Activated naive CD4-positive, alpha-beta T cell treated with anti-CD3 and anti-CD28 coated beads, Interleukin-2, amount 50 U/mL, for 72 hours (primary cell): ENCODE results near the gene ZNF346. TPM values are rescaled to one million over a fixed set of nuclear protein-coding genes. Genes with fewer than 3 reads are reported as not detected.
A peak's percentile ranks its signal among the peaks of the same experiment; 100 is the strongest.
"Not testable (repeated sequence)": the region's sequence is repeated elsewhere in the genome, so short reads cannot be mapped to it uniquely, and the experiment has no call there.

Experiments used
- ATAC-seq, 2 donors: fragments of 150-1000 bp; cut with Tn5 transposase; 2 replicates each; pipeline ENCODE4 v1.10.0; 2021; ENCODE audit warnings: mild to moderate bottlenecking in 2 of 2, moderate library complexity in 2 of 2
- DNase-seq, 2 donors: peaks; one replicate each; pipeline ENCODE4 v3.0.0; 2021 to 2022; ENCODE audit warnings: low spot score in 2 of 2
- H3K27ac Mint-ChIP-seq, 2 donors: one replicate each; pipeline ENCODE4 v1.8.0; 2022; ENCODE audit warnings: mild to moderate bottlenecking in 2 of 2, mixed read lengths in 2 of 2
- H3K36me3 Mint-ChIP-seq, 2 donors: one replicate each; pipeline ENCODE4 v1.8.0; 2022; ENCODE audit warnings: mixed read lengths in 2 of 2
- H3K9me3 Mint-ChIP-seq, 2 donors: one replicate each; pipeline ENCODE4 v1.8.0; 2022; ENCODE audit warnings: mixed read lengths in 2 of 2
- total RNA-seq, 2 donors: library from RNA; stranded (reverse); gene quantifications; one replicate each; pipeline ENCODE4 v1.2.3, GENCODE V29; 2022

ZNF346 gene
- total RNA-seq, result 10 to 100 TPM; 20.7 to 24.3 TPM

DNA sequence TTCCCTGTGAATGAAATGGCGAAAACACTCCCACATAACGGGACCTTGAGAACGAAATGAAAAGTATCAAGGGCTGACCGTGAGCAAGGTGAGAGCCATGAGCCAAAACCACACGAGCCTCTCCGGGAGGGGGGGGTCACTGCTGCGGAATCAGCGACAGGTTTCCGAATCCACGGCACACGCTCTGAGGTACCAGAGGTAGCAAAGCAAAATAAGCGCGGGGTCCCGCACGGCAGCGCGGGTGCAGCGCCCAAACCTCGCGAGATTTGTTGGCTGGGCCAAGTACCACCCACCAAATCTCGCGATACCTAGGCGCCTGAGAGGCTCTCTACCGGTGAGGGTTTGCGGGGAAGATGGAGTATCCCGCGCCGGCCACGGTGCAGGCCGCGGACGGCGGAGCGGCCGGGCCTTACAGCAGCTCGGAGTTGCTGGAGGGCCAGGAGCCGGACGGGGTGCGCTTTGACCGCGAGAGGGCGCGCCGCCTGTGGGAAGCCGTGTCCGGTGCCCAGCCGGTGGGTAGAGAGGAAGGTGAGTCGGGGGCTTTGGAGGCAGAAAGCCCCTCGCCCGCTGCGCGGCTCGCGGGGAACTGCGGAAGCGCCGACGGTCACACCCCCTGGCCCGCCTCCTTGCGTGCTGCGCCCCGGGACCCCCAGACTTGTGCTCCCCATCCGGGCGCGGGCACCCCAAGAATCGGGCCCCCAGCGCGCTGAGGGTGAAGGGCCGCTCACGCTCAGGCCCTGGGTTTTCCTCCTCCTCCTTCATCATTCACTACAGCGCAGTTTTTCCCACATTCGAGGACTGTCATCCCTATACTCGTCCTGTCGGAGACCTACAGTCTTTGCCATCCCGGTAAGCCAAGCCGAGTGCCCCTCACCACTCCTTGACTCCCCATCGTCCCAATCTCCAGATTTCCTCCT, at the start of gene ZNF346:
ZNF346 (plus strand) TSS at position 311 of the 917 bp plus-strand sequence; CDS start at position 354, 43 bp downstream.
- H3K9me3 Mint-ChIP-seq, result no peaks in the 10 kb centered on the region
- peak within 1 kb of the TSS; percentile 99 to 100 for H3K27ac Mint-ChIP-seq
- peak; percentile 92 to 93 for DNase-seq
- ATAC-seq, result peak; percentile 97 to 98
- H3K36me3 Mint-ChIP-seq, result peaks cover 18 to 31% of the 10 kb centered on the region in 2 donors

GRCh38 chr5:176979669-176980068, 42.8 kb upstream of the ZNF346 start:
- H3K36me3 Mint-ChIP-seq, result peaks cover 0 to 6% of the 10 kb centered on the region in 2 donors
- H3K9me3 Mint-ChIP-seq, result no peaks in the 10 kb centered on the region
- DNase-seq (no peak), ATAC-seq (no peak)
- H3K27ac Mint-ChIP-seq, result peak overlapping the region in 1 of 2 donors; percentile 28

- Mint-ChIP-seq H3K27ac (no peak overlapping the region), H3K9me3 (no peaks in the 10 kb centered on the region), H3K36me3 (no peaks in the 10 kb centered on the region)
- ATAC-seq (no peak), DNase-seq (no peak)
Observed at GRCh38 chr5:176980818-176981217, 41.7 kb upstream of the ZNF346 start.

DNA sequence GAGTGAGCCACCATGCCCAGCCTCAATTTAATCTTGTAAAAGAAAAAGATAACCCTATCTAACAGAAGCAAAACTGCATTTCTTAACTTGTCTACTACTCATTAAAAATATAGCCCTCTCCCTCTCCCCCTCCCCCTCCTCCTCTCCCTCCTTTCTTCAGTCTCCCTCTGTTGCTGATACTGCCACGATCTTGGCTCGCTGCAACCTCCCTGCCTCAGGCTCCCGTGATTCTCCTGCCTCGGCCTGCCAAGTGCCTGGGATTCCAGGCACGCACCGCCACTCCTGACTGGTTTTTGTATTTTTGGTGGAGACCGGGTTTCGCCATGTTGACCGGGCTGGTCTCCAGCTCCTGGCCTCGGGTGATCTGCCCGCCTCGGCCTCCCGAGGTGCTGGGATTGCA, 39.4 kb upstream of the ZNF346 start:
- not testable (repeated sequence) for DNase-seq, ATAC-seq, H3K9me3 Mint-ChIP-seq, H3K36me3 Mint-ChIP-seq
- peak overlapping the region in 1 of 2 donors; percentile 14 for H3K27ac Mint-ChIP-seq

- not testable (repeated sequence) for H3K27ac Mint-ChIP-seq, H3K36me3 Mint-ChIP-seq, H3K9me3 Mint-ChIP-seq
Observed at GRCh38 chr5:176983593-176983992, 38.9 kb upstream of the ZNF346 start.

DNA sequence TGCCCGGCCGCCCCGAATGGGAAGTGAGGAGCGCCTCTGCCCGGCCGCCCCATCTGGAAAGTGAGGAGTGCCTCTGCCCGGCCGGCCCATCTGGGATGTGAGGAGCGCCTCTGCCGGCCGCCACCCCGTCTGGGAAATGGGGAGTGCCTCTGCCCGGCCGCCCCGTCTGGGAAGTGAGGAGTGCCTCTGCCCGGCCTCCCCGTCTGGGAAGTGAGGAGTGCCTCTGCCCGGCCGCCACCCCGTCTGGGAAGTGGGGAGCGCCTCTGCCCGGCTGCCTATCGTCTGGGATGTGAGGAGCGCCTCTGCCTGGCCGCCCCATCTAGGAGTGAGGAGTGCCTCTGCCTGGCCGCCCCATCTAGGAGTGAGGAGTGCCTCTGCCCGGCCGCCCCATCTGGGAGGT, 38.3 kb upstream of the ZNF346 start:
- not testable (repeated sequence) for H3K27ac Mint-ChIP-seq, H3K36me3 Mint-ChIP-seq, H3K9me3 Mint-ChIP-seq, ATAC-seq, DNase-seq

More at GRCh38 chr5:176983593-176983992, 38.9 kb upstream of the ZNF346 start:
- not testable (repeated sequence) for ATAC-seq, DNase-seq

DNA sequence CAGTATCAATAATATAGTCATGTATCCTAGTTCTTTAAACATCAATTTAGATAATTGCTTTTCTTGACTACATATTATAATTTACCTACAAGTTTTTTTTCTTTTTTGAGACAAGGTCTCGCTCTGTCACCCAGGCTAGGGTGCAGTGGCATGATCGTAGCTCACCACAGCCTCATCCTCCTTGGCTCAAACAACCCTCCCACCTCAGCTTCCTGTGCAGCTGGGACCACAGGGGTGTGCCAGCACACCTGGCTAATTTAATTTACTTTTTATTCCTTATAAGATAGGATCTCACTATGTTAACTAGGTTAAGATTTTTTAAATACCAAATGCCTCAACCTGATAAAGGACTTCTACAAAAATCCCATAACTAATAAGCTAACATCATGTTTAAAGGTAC, 37.0 kb upstream of the ZNF346 start:
- DNase-seq, result no peak
- Mint-ChIP-seq H3K9me3 (no peaks in the 10 kb centered on the region), H3K27ac (peak overlapping the region in 1 of 2 donors; percentile 72), H3K36me3 (no peaks in the 10 kb centered on the region)
- ATAC-seq, result no peak

- ATAC-seq (no peak), DNase-seq (no peak)
- H3K9me3 Mint-ChIP-seq, result no peaks in the 10 kb centered on the region
- no peaks in the 10 kb centered on the region for H3K36me3 Mint-ChIP-seq
- no peak overlapping the region for H3K27ac Mint-ChIP-seq
Observed at GRCh38 chr5:176986280-176986679, 36.2 kb upstream of the ZNF346 start.

DNA sequence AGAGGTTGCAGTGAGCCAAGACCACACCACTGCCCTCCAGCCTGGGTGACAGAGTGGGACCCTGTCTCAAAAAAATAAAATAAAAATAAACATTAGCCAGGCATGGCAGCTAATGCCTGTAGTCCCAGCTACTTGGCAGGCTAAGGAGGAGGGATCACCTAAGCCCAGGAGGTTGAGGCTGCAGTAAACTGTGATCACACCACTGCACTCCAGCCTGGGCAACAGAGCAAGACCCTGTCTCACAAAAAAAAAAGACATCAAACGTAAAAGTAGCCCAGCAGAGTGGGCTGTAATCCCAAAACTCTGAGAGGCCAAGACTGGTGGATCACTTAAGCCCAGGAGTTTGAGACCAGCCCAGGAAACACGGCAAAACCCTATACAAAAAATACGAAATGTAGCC, 34.9 kb upstream of the ZNF346 start:
- DNase-seq (no peak), ATAC-seq (no peak)
- H3K27ac Mint-ChIP-seq, result no peak overlapping the region

DNA sequence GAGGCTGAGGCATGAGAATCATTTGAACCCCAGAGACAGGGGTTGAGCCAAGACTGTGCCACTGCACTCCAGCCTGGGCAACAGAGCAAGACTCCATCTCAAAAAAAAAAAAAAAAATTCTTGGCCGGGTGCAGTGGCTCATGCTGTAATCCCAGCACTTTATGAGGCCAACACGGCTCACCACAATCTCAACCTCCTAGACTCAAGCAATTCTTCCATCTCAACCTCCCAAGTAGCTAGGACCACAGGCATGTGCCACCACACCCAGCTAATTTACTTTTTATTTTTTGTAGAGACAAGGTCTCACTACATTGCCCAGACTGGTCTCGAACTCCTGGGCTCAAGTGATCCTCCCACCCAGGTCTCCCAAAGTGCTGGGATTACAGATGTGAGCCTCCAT, 29.4 kb upstream of the ZNF346 start:
- H3K9me3 Mint-ChIP-seq, DNase-seq, ATAC-seq, H3K27ac Mint-ChIP-seq, H3K36me3 Mint-ChIP-seq: not testable (repeated sequence)

More for the DNA sequence above, 34.9 kb upstream of the ZNF346 start:
- Mint-ChIP-seq H3K36me3 (no peaks in the 10 kb centered on the region), H3K9me3 (no peaks in the 10 kb centered on the region)

DNA sequence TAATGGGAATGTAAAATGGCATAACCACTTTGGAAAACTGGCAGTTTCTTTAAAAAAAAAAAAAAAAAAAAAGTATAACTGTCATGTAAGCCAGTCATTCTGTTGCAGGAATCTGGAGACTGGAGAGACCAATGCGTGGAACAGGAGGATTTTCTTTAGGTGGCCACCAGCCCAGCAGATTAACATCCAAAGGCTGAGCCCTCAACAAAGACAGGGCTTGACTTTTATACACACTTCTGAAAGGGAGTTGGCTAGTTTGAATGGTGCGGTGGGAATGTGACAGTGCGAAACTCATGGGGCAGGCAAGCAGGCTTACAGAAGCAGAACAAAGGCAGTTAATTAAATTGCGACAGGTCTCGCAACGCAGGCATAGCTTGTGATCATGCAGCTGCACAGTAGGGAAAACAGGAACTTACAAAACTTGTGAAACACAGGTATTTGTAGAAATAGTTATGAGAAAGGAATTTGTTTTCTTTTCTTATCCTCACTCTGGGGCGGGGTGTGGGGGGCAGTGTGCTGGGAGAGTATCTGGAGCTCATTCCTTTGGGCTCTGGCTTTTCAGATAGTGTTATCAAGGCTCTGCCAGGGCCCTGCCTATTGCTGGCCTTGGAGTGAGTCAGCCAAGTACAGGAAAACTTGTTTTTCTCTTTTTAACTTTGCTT, 27.9 kb upstream of the ZNF346 start:
- H3K9me3 Mint-ChIP-seq, result peaks cover 0 to 2% of the 10 kb centered on the region in 2 donors
- ATAC-seq (no peak), DNase-seq (no peak)
- peaks cover 0 to 9% of the 10 kb centered on the region in 2 donors for H3K36me3 Mint-ChIP-seq
- H3K27ac Mint-ChIP-seq, result no peak overlapping the region

GRCh38 chr5:176995122-176995490, 27.4 kb upstream of the ZNF346 start:
- H3K36me3 Mint-ChIP-seq, result peaks cover 0 to 10% of the 10 kb centered on the region in 2 donors
- H3K9me3 Mint-ChIP-seq, result peaks cover 0 to 3% of the 10 kb centered on the region in 2 donors

DNA sequence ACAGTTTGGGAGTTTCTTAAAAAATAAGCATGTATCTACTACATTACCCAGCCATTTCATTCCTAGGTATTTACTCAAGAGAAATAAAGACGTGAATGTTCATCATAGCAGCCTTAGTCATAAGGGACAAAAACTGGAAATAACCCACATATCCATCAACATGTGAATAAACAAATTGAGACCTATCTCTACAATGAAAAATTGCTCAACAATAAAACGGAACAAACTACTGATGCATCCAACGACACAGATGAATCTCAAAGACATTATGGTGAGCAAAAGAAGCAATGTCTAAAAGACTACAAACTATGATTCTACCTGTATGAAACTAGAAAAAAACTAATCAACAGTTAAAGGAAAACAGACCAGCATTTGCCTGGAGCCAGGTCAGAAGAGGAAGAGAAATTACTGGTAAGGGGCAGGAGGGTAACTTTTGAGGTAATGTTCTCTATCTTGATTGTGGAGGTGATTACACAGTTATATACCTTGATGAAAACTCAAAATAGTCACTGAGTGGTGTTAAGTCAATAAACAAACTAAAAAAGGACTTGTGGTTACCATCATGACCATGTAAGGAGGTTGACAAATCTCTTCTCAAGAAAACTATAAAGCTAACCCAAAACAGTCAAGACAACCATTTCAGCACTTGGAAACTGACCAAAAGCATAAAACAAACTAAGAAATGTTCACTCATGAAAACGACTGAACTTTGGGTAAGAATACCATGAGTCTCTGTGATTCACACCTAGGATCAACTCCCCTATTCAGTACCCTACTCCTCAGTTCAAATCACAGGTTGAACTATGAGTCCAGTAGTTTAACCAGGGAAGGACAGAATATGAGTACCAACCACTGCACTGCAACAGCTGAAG, 26.4 kb upstream of the ZNF346 start:
- Mint-ChIP-seq H3K9me3 (peaks cover 0 to 3% of the 10 kb centered on the region in 2 donors), H3K36me3 (peaks cover 0 to 10% of the 10 kb centered on the region in 2 donors), H3K27ac (no peak overlapping the region)
- no peak for DNase-seq
- ATAC-seq, result peak; percentile 55 to 84

More at GRCh38 chr5:176995122-176995490, 27.4 kb upstream of the ZNF346 start:
- DNase-seq, result no peak
- no peak overlapping the region for H3K27ac Mint-ChIP-seq
- ATAC-seq, result no peak

GRCh38 chr5:176996780-176997179, 25.7 kb upstream of the ZNF346 start:
- peaks cover 0 to 10% of the 10 kb centered on the region in 2 donors for H3K36me3 Mint-ChIP-seq
- DNase-seq (no peak), ATAC-seq (no peak)
- H3K9me3 Mint-ChIP-seq, result peaks cover 0 to 3% of the 10 kb centered on the region in 2 donors
- peak overlapping the region in 1 of 2 donors; percentile 7 for H3K27ac Mint-ChIP-seq

- peaks cover 0 to 10% of the 10 kb centered on the region in 2 donors for H3K36me3 Mint-ChIP-seq
- H3K27ac Mint-ChIP-seq, result no peak overlapping the region
- ATAC-seq (no peak), DNase-seq (no peak)
- H3K9me3 Mint-ChIP-seq, result peaks cover 0 to 3% of the 10 kb centered on the region in 2 donors
Observed at GRCh38 chr5:176998828-176999227, 23.7 kb upstream of the ZNF346 start.

- DNase-seq, H3K9me3 Mint-ChIP-seq, H3K27ac Mint-ChIP-seq, ATAC-seq: not testable (repeated sequence)
- H3K36me3 Mint-ChIP-seq, result peaks cover 0 to 10% of the 10 kb centered on the region in 2 donors
Observed at GRCh38 chr5:176999526-176999925, 23.0 kb upstream of the ZNF346 start.
